GM12891 (cell line): Measurements from ENCODE around the gene SCNN1B.

Source experiments
- POLR2A ChIP-seq: IDR thresholded peaks from 2 replicates; pipeline ENCODE4 v1.6.1; 2011; ENCODE audit warnings: low read depth, low read length, control low read depth
- SPI1 ChIP-seq: IDR thresholded peaks from 2 replicates; pipeline ENCODE4 v1.6.1; 2011; ENCODE audit warnings: low read depth, low read length, control low read depth

- TF ChIP-seq POLR2A: no peak
- no peak for TF ChIP-seq SPI1
Observed at GRCh38 chr16:23382279-23382678, 80.2 kb downstream of the SCNN1B start.
